PC-3 (cell line): ENCODE results near the gene SLC25A24. TPM values are rescaled to one million over a fixed set of nuclear protein-coding genes. Genes with fewer than 3 reads are reported as not detected.

Experiments used
- ATAC-seq: fragments of 200-7000 bp; cut with Tn5 transposase; 2 replicates; pipeline ENCODE4 v1.9.1; 2020; ENCODE audit warnings: mild to moderate bottlenecking, moderate library complexity
- BruUV-seq: library from RNA; stranded (reverse); fragments of 400-500 nt; replicated peaks from 2 replicates; lab custom pipeline; 2021; lab: Mats Ljungman, UMichigan
- CTCF ChIA-PET: fragments of 300-600 bp; sonication (Branson Sonifier 250); formaldehyde crosslinking; loops from one replicate; lab custom pipeline; 2022; ENCODE audit warnings: antibody characterized with exemption; lab: Charles Lee
- POLR2A ChIA-PET: fragments of 300-600 bp; sonication (Branson Sonifier 250); formaldehyde crosslinking; loops from one replicate; lab custom pipeline; 2022; ENCODE audit warnings: antibody characterized with exemption; ENCODE audit not compliant: unreplicated experiment; lab: Charles Lee
- DNase-seq: peaks from one replicate; pipeline ENCODE4 v3.0.0-alpha.2; 2015
- H2AFZ ChIP-seq: fragments of 300-600 bp; sonication (generic); 2 replicates; pipeline ENCODE4 v1.6.0; 2016; ENCODE audit warnings: antibody characterized with exemption, low read length
- H3F3A ChIP-seq: fragments of 300-600 bp; sonication (generic); one replicate; pipeline ENCODE4 v1.6.0; 2017; ENCODE audit warnings: antibody characterized with exemption, low read length, control low read depth, mild to moderate bottlenecking; ENCODE audit not compliant: unreplicated experiment
- H3K27ac ChIP-seq: fragments of 300-600 bp; sonication (generic); 2 replicates; pipeline ENCODE4 v1.5.1; 2016; ENCODE audit warnings: mild to moderate bottlenecking, low read length
- H3K27me3 ChIP-seq: fragments of 300-600 bp; sonication (generic); 2 replicates; pipeline ENCODE4 v1.6.1; 2016; ENCODE audit warnings: low read length, mixed read lengths
- H3K36me3 ChIP-seq: fragments of 300-600 bp; sonication (generic); 2 replicates; pipeline ENCODE4 v1.6.1; 2016; ENCODE audit warnings: low read depth, mixed run types, low read length, mixed read lengths
- H3K4me1 ChIP-seq: fragments of 300-600 bp; sonication (generic); 2 replicates; pipeline ENCODE4 v1.5.1; 2016; ENCODE audit warnings: low read length; ENCODE audit not compliant: insufficient read depth
- H3K4me2 ChIP-seq: fragments of 300-600 bp; sonication (generic); 2 replicates; pipeline ENCODE4 v1.6.0; 2016; ENCODE audit warnings: low read length
- H3K4me3 ChIP-seq: fragments of 300-600 bp; sonication (generic); 2 replicates; pipeline ENCODE4 v1.5.1; 2016; ENCODE audit warnings: mild to moderate bottlenecking, low read length, mixed read lengths
- H3K79me2 ChIP-seq: fragments of 300-600 bp; sonication (generic); 2 replicates; pipeline ENCODE4 v1.6.1; 2017; ENCODE audit warnings: low read length, mixed read lengths
- H3K9ac ChIP-seq: fragments of 300-600 bp; sonication (generic); 2 replicates; pipeline ENCODE4 v1.6.0; 2016; ENCODE audit warnings: mild to moderate bottlenecking, low read length
- H3K9me2 ChIP-seq: fragments of 300-600 bp; sonication (generic); replicated peaks from 2 replicates; pipeline ENCODE4 v1.6.1; 2016; ENCODE audit warnings: mixed run types, low read length, mixed read lengths
- H3K9me3 ChIP-seq: fragments of 300-600 bp; sonication (generic); 2 replicates; pipeline ENCODE4 v1.6.1; 2016; ENCODE audit warnings: low read length, mixed read lengths
- H4K20me1 ChIP-seq: fragments of 300-600 bp; sonication (generic); 2 replicates; pipeline ENCODE4 v1.6.1; 2016; ENCODE audit warnings: low read length, mixed read lengths
- EZH2 ChIP-seq: fragments of 300-600 bp; sonication (generic); IDR thresholded peaks from one replicate; pipeline ENCODE4 v1.6.1; 2017; ENCODE audit warnings: antibody characterized with exemption, mild to moderate bottlenecking, low read length; ENCODE audit not compliant: unreplicated experiment
- EZH2phosphoT487 ChIP-seq: fragments of 300-600 bp; sonication (generic); IDR thresholded peaks from 2 replicates; pipeline ENCODE4 v1.6.1; 2018; ENCODE audit warnings: mild to moderate bottlenecking, antibody characterized with exemption, low read length, borderline replicate concordance
- intact Hi-C: fragments of 100-400 bp; cut with micrococcal nuclease; formaldehyde crosslinking; loops from 2 replicates; pipeline ENCODE4 v1.9.0; 2023
- total RNA-seq: library from RNA; depleted of rRNA; stranded (reverse); fragments of >200 nt; gene quantifications from 2 replicates; pipeline ENCODE4 v1.2.3, GENCODE V29; 2014
- TF ChIP-seq, protein P1 (sequence below): fragments of 300-600 bp; sonication (generic); conservative IDR thresholded peaks from 2 replicates; pipeline ENCODE4 v1.5.1; 2017; ENCODE audit warnings: antibody characterized with exemption, low read depth, mild to moderate bottlenecking, low read length

SLC25A24 gene
- total RNA-seq, 1 experiment from 2014 or later, result 30.3 TPM

DNA sequence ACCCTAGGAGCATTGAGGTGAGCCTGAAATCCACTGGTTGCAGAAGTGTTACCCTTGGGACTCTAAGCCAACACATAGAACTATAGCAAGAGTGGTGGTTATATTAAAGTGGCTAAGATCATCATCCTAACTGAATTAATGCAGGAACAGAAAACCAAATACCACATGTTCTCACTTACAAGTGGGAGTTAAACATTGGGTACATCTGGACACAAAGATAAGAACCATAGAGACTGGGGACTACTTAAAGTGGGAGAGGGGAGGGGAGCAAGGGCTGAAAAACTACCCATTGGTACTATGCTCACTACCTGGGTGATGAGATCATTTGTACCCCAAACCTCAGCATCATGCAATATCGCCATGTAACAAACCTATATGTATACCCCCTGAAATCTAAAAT, 100.0 kb downstream of the SLC25A24 start:
- CTCF ChIA-PET, result no interaction called here
- intact Hi-C loops, result no loop called here
- Histone ChIP-seq H3K79me2 (no peaks in the 10 kb centered on the region), H3K9me3 (no peaks in the 10 kb centered on the region), H3K27me3 (0 out of 2 replicates have a peak, but pooled peaks cover 6% of the 10 kb centered on the region), H3K9me2 (no peaks in the 10 kb centered on the region), H2AFZ (no peak overlapping the region), H4K20me1 (no peaks in the 10 kb centered on the region), H3K27ac (no peak overlapping the region), H3K4me2 (no peak overlapping the region), H3K4me3 (no peak overlapping the region), H3K36me3 (no peaks in the 10 kb centered on the region), H3F3A (no peaks in the 10 kb centered on the region), H3K9ac (no peak overlapping the region), H3K4me1 (no peaks in the 10 kb centered on the region)
- POLR2A ChIA-PET, result no interaction called here
- no TSS peak for BruUV-seq
- no peak for DNase-seq
- TF ChIP-seq, protein P1, sequence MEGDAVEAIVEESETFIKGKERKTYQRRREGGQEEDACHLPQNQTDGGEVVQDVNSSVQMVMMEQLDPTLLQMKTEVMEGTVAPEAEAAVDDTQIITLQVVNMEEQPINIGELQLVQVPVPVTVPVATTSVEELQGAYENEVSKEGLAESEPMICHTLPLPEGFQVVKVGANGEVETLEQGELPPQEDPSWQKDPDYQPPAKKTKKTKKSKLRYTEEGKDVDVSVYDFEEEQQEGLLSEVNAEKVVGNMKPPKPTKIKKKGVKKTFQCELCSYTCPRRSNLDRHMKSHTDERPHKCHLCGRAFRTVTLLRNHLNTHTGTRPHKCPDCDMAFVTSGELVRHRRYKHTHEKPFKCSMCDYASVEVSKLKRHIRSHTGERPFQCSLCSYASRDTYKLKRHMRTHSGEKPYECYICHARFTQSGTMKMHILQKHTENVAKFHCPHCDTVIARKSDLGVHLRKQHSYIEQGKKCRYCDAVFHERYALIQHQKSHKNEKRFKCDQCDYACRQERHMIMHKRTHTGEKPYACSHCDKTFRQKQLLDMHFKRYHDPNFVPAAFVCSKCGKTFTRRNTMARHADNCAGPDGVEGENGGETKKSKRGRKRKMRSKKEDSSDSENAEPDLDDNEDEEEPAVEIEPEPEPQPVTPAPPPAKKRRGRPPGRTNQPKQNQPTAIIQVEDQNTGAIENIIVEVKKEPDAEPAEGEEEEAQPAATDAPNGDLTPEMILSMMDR, result no peak
- no peak for TF ChIP-seq EZH2phosphoT487
- TF ChIP-seq EZH2, result no peak
- ATAC-seq, result no peak

DNA sequence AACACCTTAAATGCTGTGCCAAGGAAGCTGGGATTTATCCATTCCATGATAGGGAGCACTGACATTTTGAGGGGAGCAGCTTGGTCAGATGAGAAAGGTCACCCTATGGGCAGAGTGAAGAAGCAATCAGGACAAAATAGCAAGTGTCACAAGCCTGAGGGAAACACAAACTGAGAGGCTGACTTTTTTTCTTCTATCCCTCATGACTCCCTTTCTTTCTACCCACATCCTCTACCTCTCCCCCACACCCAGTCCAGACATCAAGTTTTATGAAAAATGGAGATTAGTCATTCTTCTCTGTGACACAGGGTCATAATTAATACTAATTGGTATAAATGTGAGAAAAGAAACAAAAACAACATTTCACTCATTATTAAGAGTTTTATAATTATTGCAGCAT, 103.1 kb downstream of the SLC25A24 start:
- Histone ChIP-seq H3K27me3 (0 out of 2 replicates have a peak, but pooled peaks cover 6% of the 10 kb centered on the region), H3K36me3 (no peaks in the 10 kb centered on the region), H3K27ac (no peak overlapping the region), H3K4me1 (no peaks in the 10 kb centered on the region), H2AFZ (no peak overlapping the region), H3K4me3 (no peak overlapping the region), H3K9me2 (no peaks in the 10 kb centered on the region), H3K4me2 (no peak overlapping the region), H3K9ac (no peak overlapping the region), H3K79me2 (no peaks in the 10 kb centered on the region), H4K20me1 (no peaks in the 10 kb centered on the region), H3F3A (no peaks in the 10 kb centered on the region), H3K9me3 (no peaks in the 10 kb centered on the region)
- intact Hi-C loops, result no loop called here
- TF ChIP-seq EZH2, result no peak
- TF ChIP-seq EZH2phosphoT487, result no peak
- TF ChIP-seq, protein P1, result no peak
- DNase-seq (no peak), ATAC-seq (no peak)
- CTCF ChIA-PET, result no interaction called here
- BruUV-seq, result no TSS peak
- POLR2A ChIA-PET, result no interaction called here

DNA sequence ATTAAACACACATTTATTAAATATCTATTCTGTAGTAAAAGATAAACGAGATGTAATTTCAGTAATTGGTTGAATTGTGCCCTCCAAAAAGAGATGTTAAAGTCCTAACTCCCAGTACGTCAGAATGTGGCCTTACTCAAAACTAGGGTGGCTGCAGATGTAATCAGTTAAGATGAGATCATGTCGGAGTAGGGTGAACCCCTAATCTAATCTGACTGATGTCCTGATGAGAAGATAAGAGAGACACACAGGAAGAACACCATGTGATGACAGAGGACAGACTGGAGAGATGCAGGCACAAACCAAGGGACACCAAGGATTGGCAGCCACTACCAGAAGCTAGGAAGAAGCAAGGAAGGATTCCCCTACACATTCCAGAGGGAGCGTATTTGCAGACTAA, 104.1 kb downstream of the SLC25A24 start:
- no peak for DNase-seq
- Histone ChIP-seq H3K4me2 (no peak overlapping the region), H4K20me1 (no peaks in the 10 kb centered on the region), H3K79me2 (no peaks in the 10 kb centered on the region), H3K4me3 (no peak overlapping the region), H3K27ac (no peak overlapping the region), H2AFZ (no peak overlapping the region), H3K9ac (no peak overlapping the region), H3K4me1 (no peaks in the 10 kb centered on the region), H3K27me3 (0 out of 2 replicates have a peak, but pooled peaks cover 6% of the 10 kb centered on the region), H3K36me3 (no peaks in the 10 kb centered on the region), H3K9me2 (no peaks in the 10 kb centered on the region), H3K9me3 (no peaks in the 10 kb centered on the region), H3F3A (no peaks in the 10 kb centered on the region)
- intact Hi-C loops, result no loop called here
- ATAC-seq, result no peak
- CTCF ChIA-PET, result no interaction called here
- POLR2A ChIA-PET, result no interaction called here
- BruUV-seq, result no TSS peak
- no peak for TF ChIP-seq EZH2
- TF ChIP-seq EZH2phosphoT487, result no peak
- TF ChIP-seq, protein P1, result no peak
